Esophagus squamous epithelium (tissue), 5 donors: ENCODE results near the gene PRKAR1B. TPM values are rescaled to one million over a fixed set of nuclear protein-coding genes. Genes with fewer than 3 reads are reported as not detected.

ENCODE experiments used
- DNase-seq: peaks from one replicate; lab custom pipeline; 2025; lab: John Stamatoyannopoulos, UW
- H3K27ac ChIP-seq, 4 donors: fragments of 200-600 bp; sonication (generic); one replicate each; pipeline ENCODE4 v1.5.1; 2016 to 2019; ENCODE audit warnings: mild to moderate bottlenecking in 1 of 4
- H3K27me3 ChIP-seq, 4 donors: fragments of 200-600 bp; sonication (generic); 1 replicate in 3 of 4; 2 replicates in 1 of 4; pipeline versions ENCODE4 v1.5.1 to v1.6.0; 2017 to 2021; ENCODE audit warnings: antibody characterized with exemption in 1 of 4
- H3K36me3 ChIP-seq, 3 donors: fragments of 200-600 bp; sonication (generic); one replicate each; pipeline ENCODE4 v1.5.1; 2016 to 2019
- H3K4me1 ChIP-seq, 3 donors: fragments of 200-600 bp; sonication (generic); one replicate each; pipeline ENCODE4 v1.5.1; 2017 to 2019
- H3K4me3 ChIP-seq, 4 donors: fragments of 200-600 bp; sonication (generic); 1 replicate in 3 of 4; 2 replicates in 1 of 4; pipeline ENCODE4 v1.5.1; 2016 to 2019; ENCODE audit warnings: mild to moderate bottlenecking in 2 of 4, moderate library complexity in 1 of 4
- H3K9me3 ChIP-seq, 3 donors: fragments of 200-600 bp; sonication (generic); one replicate each; pipeline ENCODE4 v1.5.1; 2016 to 2019
- CTCF ChIP-seq, 6 experiments: fragments of 450-650 bp in 4 of 6; fragments of 200-600 bp in 2 of 6; sonication (generic) in 2 of 6; IDR thresholded peaks; one replicate each; pipeline ENCODE4 v1.5.1; 2016 to 2019; ENCODE audit warnings: antibody characterized with exemption in 6 of 6, mild to moderate bottlenecking in 4 of 6, moderate library complexity in 4 of 6
- POLR2A ChIP-seq, 4 donors: fragments of 450-650 bp; IDR thresholded peaks; one replicate each; pipeline ENCODE4 v1.6.1; 2017; ENCODE audit warnings: antibody characterized with exemption in 4 of 4, mild to moderate bottlenecking in 4 of 4, moderate library complexity in 3 of 4
- WGBS, 2 donors: methylation state at CpG; one replicate each; pipeline ENCODE4 v1.1.5; 2018; 5-methylcytosine and 5-hydroxymethylcytosine counted together
- intact Hi-C: fragments of 100-400 bp; cut with DNase I; formaldehyde crosslinking; loops from one replicate; pipeline ENCODE4 v1.15.0; 2022
- total RNA-seq, 4 donors: library from RNA; depleted of rRNA; stranded (reverse); fragments of >200 nt; gene quantifications; one replicate each; pipeline ENCODE4 v1.1.0, GENCODE V29; 2016
- donor health status: DM: yes; HTN: yes; CAD: no.

The PRKAR1B gene
- total RNA-seq, 4 donors from 2014 or later: 10.2 to 13.1 (median 12.5) TPM

- Histone ChIP-seq H3K4me3 (no peak overlapping the region), H3K36me3 (peaks cover 13 to 53% (median 17%) of the 10 kb centered on the region in 3 donors), H3K27me3 (no peaks in the 10 kb centered on the region), H3K4me1 (peaks cover 0 to 19% (median 0%) of the 10 kb centered on the region in 3 donors), H3K27ac (no peak overlapping the region), H3K9me3 (peaks cover 0 to 6% (median 0%) of the 10 kb centered on the region in 3 donors)
- DNase-seq: no peak
- no peak for TF ChIP-seq POLR2A (IDR thresholded peaks at IDR 0.05)
- no peak for TF ChIP-seq CTCF (IDR thresholded peaks at IDR 0.05)
- 83 to 100% methylated on average over 1 to 15 of the region's 31 CpGs for WGBS, 2 donors
- intact Hi-C loops: loop anchor here (10.0 kb wide), 1 partner anchor 195 kb away; no protein-coding TSS in a partner anchor
Measured at GRCh38 chr7:739455-739982, 12.4 kb upstream of the PRKAR1B start.

- no peak for DNase-seq
- TF ChIP-seq CTCF (IDR thresholded peaks at IDR 0.05): no peak
- TF ChIP-seq POLR2A (IDR thresholded peaks at IDR 0.05): no peak
- Histone ChIP-seq H3K27ac (no peak overlapping the region), H3K9me3 (peaks cover 0 to 12% (median 3%) of the 10 kb centered on the region in 3 donors), H3K36me3 (peaks cover 13 to 59% (median 17%) of the 10 kb centered on the region in 3 donors), H3K4me1 (peaks cover 0 to 19% (median 0%) of the 10 kb centered on the region in 3 donors), H3K27me3 (no peaks in the 10 kb centered on the region), H3K4me3 (no peak overlapping the region)
- WGBS, 2 donors: 71 to 82% methylated on average over 6 to 11 of the region's 24 CpGs
- intact Hi-C loops: loop anchor here (10.0 kb wide), 1 partner anchor 194 kb away; no protein-coding TSS in a partner anchor
Measured at GRCh38 chr7:738723-739454, 11.8 kb upstream of the PRKAR1B start.

GRCh38 chr7:738241-738640 lies 11.2 kb upstream of the PRKAR1B start:
- H3K9me3 ChIP-seq: peaks cover 0 to 12% (median 3%) of the 10 kb centered on the region in 3 donors
- no peak overlapping the region for H3K27ac ChIP-seq
- H3K4me3 ChIP-seq: no peak overlapping the region
- no peaks in the 10 kb centered on the region for H3K27me3 ChIP-seq
- peaks cover 0 to 19% (median 0%) of the 10 kb centered on the region in 3 donors for H3K4me1 ChIP-seq
- TF ChIP-seq POLR2A (IDR thresholded peaks at IDR 0.05): no peak
- intact Hi-C loops: loop anchor here (10.0 kb wide), 1 partner anchor 193 kb away; no protein-coding TSS in a partner anchor
- WGBS, 2 donors: 83 to 88% methylated on average over 5 of the region's 5 CpGs
- no peak for DNase-seq
- peaks cover 13 to 64% (median 17%) of the 10 kb centered on the region in 3 donors for H3K36me3 ChIP-seq

GRCh38 chr7:734808-735207 lies 7.7 kb upstream of the PRKAR1B start:
- no peak overlapping the region for H3K27ac ChIP-seq
- no peak for TF ChIP-seq CTCF (IDR thresholded peaks at IDR 0.05)
- no peak for TF ChIP-seq POLR2A (IDR thresholded peaks at IDR 0.05)
- DNase-seq: no peak
- peaks cover 0 to 28% (median 0%) of the 10 kb centered on the region in 3 donors for H3K4me1 ChIP-seq
- no peak overlapping the region for H3K4me3 ChIP-seq
- H3K36me3 ChIP-seq: peaks cover 0 to 61% (median 6%) of the 10 kb centered on the region in 3 donors
- intact Hi-C loops: loop anchor here (10.0 kb wide), 1 partner anchor 190 kb away; no protein-coding TSS in a partner anchor
- H3K27me3 ChIP-seq: no peaks in the 10 kb centered on the region
- WGBS, 2 donors: 94% methylated on average over 10 to 11 of the region's 11 CpGs
- peaks cover 0 to 12% (median 3%) of the 10 kb centered on the region in 3 donors for H3K9me3 ChIP-seq

- DNase-seq: no peak
- TF ChIP-seq CTCF (IDR thresholded peaks at IDR 0.05) (no peak), POLR2A (IDR thresholded peaks at IDR 0.05) (no peak)
- Histone ChIP-seq H3K27ac (no peak overlapping the region), H3K27me3 (no peaks in the 10 kb centered on the region), H3K9me3 (peaks cover 0 to 12% (median 3%) of the 10 kb centered on the region in 3 donors), H3K4me1 (peaks cover 0 to 22% (median 0%) of the 10 kb centered on the region in 3 donors), H3K36me3 (peaks cover 0 to 63% (median 6%) of the 10 kb centered on the region in 3 donors), H3K4me3 (no peak overlapping the region)
- intact Hi-C loops: loop anchor here (10.0 kb wide), 1 partner anchor 189 kb away; no protein-coding TSS in a partner anchor
- 98 to 99% methylated on average over 4 of the region's 4 CpGs for WGBS, 2 donors
Measured at GRCh38 chr7:734214-734613, 7.1 kb upstream of the PRKAR1B start.
